Liver (tissue), 9 donors: ENCODE data around the gene KCNMA1. TPM values are rescaled to one million over a fixed set of nuclear protein-coding genes. Genes with fewer than 3 reads are reported as not detected.

Source experiments
- DNase-seq: peaks from one replicate; pipeline ENCODE4 v3.0.0-alpha.2; 2017; ENCODE audit warnings: low spot score
- H3K27ac ChIP-seq, 2 donors: one replicate each; pipeline ENCODE4 v1.7.0; 2013; ENCODE audit warnings: inconsistent platforms in 2 of 2, low read length in 2 of 2, control low read depth in 1 of 2, low read depth in 1 of 2, mild to moderate bottlenecking in 1 of 2
- H3K27me3 ChIP-seq, 4 donors: one replicate each; pipeline versions ENCODE4 v1.6.1 to v1.7.0; 2013; ENCODE audit warnings: low read length in 3 of 4, inconsistent platforms in 1 of 4, mild to moderate bottlenecking in 1 of 4, moderate library complexity in 1 of 4; ENCODE audit not compliant: control insufficient read depth in 4 of 4, insufficient read depth in 4 of 4
- H3K36me3 ChIP-seq, 4 donors: one replicate each; pipeline versions ENCODE4 v1.6.1 to v1.7.0; 2013; ENCODE audit warnings: low read length in 3 of 4, mild to moderate bottlenecking in 3 of 4, low read depth in 1 of 4, moderate library complexity in 1 of 4; ENCODE audit not compliant: control insufficient read depth in 4 of 4, insufficient read depth in 3 of 4
- H3K4me1 ChIP-seq, 4 donors: one replicate each; pipeline versions ENCODE4 v1.6.1 to v1.7.0; 2013; ENCODE audit warnings: low read length in 3 of 4, mild to moderate bottlenecking in 3 of 4, moderate library complexity in 1 of 4; ENCODE audit not compliant: control insufficient read depth in 4 of 4, insufficient read depth in 4 of 4
- H3K4me3 ChIP-seq, 3 donors: one replicate each; pipeline versions ENCODE4 v1.6.1 to v1.7.0; 2013; ENCODE audit warnings: low read length in 3 of 3, control low read depth in 1 of 3, low read depth in 1 of 3, mild to moderate bottlenecking in 1 of 3
- H3K9ac ChIP-seq, 2 donors: one replicate each; pipeline ENCODE4 v1.7.0; 2013; ENCODE audit warnings: low read length in 2 of 2, mild to moderate bottlenecking in 2 of 2, moderate library complexity in 2 of 2, control low read depth in 1 of 2, low read depth in 1 of 2
- H3K9me3 ChIP-seq, 4 donors: one replicate each; pipeline versions ENCODE4 v1.6.1 to v1.7.0; 2013; ENCODE audit warnings: low read length in 3 of 4; ENCODE audit not compliant: control insufficient read depth in 4 of 4
- EGR1 ChIP-seq, 2 donors: IDR thresholded peaks; 2 replicates each; pipeline ENCODE4 v1.6.1; 2016 to 2018; ENCODE audit warnings: antibody characterized with exemption in 2 of 2, low read depth in 2 of 2
- FOXA1 ChIP-seq: IDR thresholded peaks from 2 replicates; pipeline ENCODE4 v1.6.1; 2016; ENCODE audit warnings: antibody characterized with exemption
- FOXA2 ChIP-seq: IDR thresholded peaks from 2 replicates; pipeline ENCODE4 v1.6.1; 2016; ENCODE audit warnings: antibody characterized with exemption
- GABPA ChIP-seq, 2 donors: IDR thresholded peaks in 1 of 2; conservative IDR thresholded peaks in 1 of 2; 2 replicates each; pipeline ENCODE4 v1.6.1; 2016; ENCODE audit warnings: antibody characterized with exemption in 2 of 2, mild to moderate bottlenecking in 1 of 2, moderate library complexity in 1 of 2
- HNF4A ChIP-seq, 2 donors: conservative IDR thresholded peaks; 2 replicates each; pipeline ENCODE4 v1.6.1; 2016; ENCODE audit warnings: antibody characterized with exemption in 2 of 2, mild to moderate bottlenecking in 2 of 2
- HNF4G ChIP-seq: IDR thresholded peaks from 2 replicates; pipeline ENCODE4 v1.6.1; 2016; ENCODE audit warnings: antibody characterized with exemption
- JUND ChIP-seq, 2 donors: IDR thresholded peaks; 2 replicates each; pipeline ENCODE4 v1.6.1; 2016; ENCODE audit warnings: antibody characterized with exemption in 2 of 2
- NR2F2 ChIP-seq: IDR thresholded peaks from 2 replicates; pipeline ENCODE4 v1.6.1; 2016; ENCODE audit warnings: antibody characterized with exemption
- RAD21 ChIP-seq, 2 donors: IDR thresholded peaks; 2 replicates each; pipeline ENCODE4 v1.6.1; 2016; ENCODE audit warnings: antibody characterized with exemption in 2 of 2, mild to moderate bottlenecking in 2 of 2
- RXRA ChIP-seq, 2 donors: IDR thresholded peaks; 2 replicates each; pipeline ENCODE4 v1.6.1; 2017 to 2018; ENCODE audit warnings: antibody characterized with exemption in 2 of 2, mild to moderate bottlenecking in 1 of 2
- SP1 ChIP-seq: IDR thresholded peaks from 2 replicates; pipeline ENCODE4 v1.6.1; 2018; ENCODE audit warnings: antibody characterized with exemption, mild to moderate bottlenecking
- TAF1 ChIP-seq: conservative IDR thresholded peaks from 2 replicates; pipeline ENCODE4 v1.6.1; 2016; ENCODE audit warnings: antibody characterized with exemption, mild to moderate bottlenecking
- YY1 ChIP-seq: IDR thresholded peaks from 2 replicates; pipeline ENCODE4 v1.6.1; 2016; ENCODE audit warnings: antibody characterized with exemption, mild to moderate bottlenecking
- ZBTB33 ChIP-seq: IDR thresholded peaks from 2 replicates; pipeline ENCODE4 v1.6.1; 2016; ENCODE audit warnings: antibody characterized with exemption
- WGBS: extraction: QIAGEN DNeasy Blood & Tissue Kit; methylation state at CpG from one replicate; pipeline ENCODE4 v1.1.7; 2013; 5-methylcytosine and 5-hydroxymethylcytosine counted together
- polyA plus RNA-seq, 2 donors: library from polyadenylated mRNA; stranded (reverse) in 1 of 2; unstranded in 1 of 2; fragments of 200-250 nt in 1 of 2; fragments of >200 nt in 1 of 2; fragmentation: Nextera tagmentation in 1 of 2; extraction: Ambion mirVana in 1 of 2; gene quantifications; one replicate each; pipeline versions ENCODE4 v1.2.1 to v1.2.3, GENCODE V29; 2013 to 2015
- total RNA-seq, 2 donors: library from RNA; depleted of rRNA; stranded (reverse); fragments of >200 nt; gene quantifications; one replicate each; pipeline ENCODE4 v1.2.3, GENCODE V29; 2014
- TF ChIP-seq, protein P1 (sequence below): IDR thresholded peaks from 2 replicates; pipeline ENCODE4 v1.6.1; 2016; ENCODE audit warnings: antibody characterized with exemption, mild to moderate bottlenecking
- TF ChIP-seq, protein P2 (sequence below): IDR thresholded peaks from 2 replicates; pipeline ENCODE4 v1.6.1; 2016; ENCODE audit warnings: antibody characterized with exemption
- TF ChIP-seq, protein P3 (sequence below): fragments of 150-350 bp; IDR thresholded peaks from 2 replicates; pipeline ENCODE4 v1.5.1; 2017; ENCODE audit warnings: improper control_type of control experiment, low read depth, low read length; ENCODE audit not compliant: missing input control
- TF ChIP-seq, protein P4 (sequence below): IDR thresholded peaks from 2 replicates; pipeline ENCODE4 v1.6.1; 2016; ENCODE audit warnings: antibody characterized with exemption
- donor health status: healthy.
- donor health status: healthy.
- donor health status: healthy.
- donor health status: healthy.
- donor health status: healthy.

The KCNMA1 gene
- total and polyA plus RNA-seq, 4 donors: 2.5 to 9.7 (median 4.7) TPM

DNA sequence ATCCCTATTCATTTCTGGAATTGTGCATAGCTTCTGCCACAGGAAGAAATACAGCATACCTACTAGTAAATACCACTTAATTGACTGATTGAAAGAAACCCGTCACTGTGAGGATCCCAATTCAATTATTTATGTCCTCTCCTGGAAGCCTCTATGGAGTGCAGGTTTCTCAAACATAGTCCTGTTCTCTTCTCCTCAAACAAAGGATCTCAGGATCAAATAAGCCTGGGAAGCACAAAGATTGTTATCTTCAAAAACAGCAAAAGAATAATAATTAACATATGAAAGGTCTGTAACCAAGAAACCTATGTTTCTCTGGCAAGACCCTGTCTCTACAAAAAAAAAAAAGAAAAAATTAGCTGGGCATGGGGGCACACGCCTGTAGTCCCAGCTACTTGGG lies 127.3 kb downstream of the KCNMA1 start:
- Histone ChIP-seq H3K4me1 (no peaks in the 10 kb centered on the region), H3K9ac (no peak overlapping the region), H3K27ac (no peak overlapping the region), H3K4me3 (no peak overlapping the region), H3K9me3 (no peaks in the 10 kb centered on the region), H3K36me3 (no peaks in the 10 kb centered on the region), H3K27me3 (no peaks in the 10 kb centered on the region)
- no peak for DNase-seq
- TF ChIP-seq YY1 (no peak), TAF1 (no peak), EGR1 (IDR thresholded peaks at IDR 0.05; ENCODE audit: low read depth in 2 of 2) (no peak), NR2F2 (no peak), JUND (IDR thresholded peaks at IDR 0.05) (no peak), GABPA (IDR thresholded peaks at IDR 0.05 in 1 of 2, conservative IDR thresholded peaks at IDR 0.05 in 1 of 2) (no peak), RAD21 (IDR thresholded peaks at IDR 0.05) (no peak), RXRA (IDR thresholded peaks at IDR 0.05) (no peak), HNF4A (conservative IDR thresholded peaks at IDR 0.05) (no peak), ZBTB33 (no peak), SP1 (no peak), FOXA2 (no peak)
- TF ChIP-seq, protein P1, sequence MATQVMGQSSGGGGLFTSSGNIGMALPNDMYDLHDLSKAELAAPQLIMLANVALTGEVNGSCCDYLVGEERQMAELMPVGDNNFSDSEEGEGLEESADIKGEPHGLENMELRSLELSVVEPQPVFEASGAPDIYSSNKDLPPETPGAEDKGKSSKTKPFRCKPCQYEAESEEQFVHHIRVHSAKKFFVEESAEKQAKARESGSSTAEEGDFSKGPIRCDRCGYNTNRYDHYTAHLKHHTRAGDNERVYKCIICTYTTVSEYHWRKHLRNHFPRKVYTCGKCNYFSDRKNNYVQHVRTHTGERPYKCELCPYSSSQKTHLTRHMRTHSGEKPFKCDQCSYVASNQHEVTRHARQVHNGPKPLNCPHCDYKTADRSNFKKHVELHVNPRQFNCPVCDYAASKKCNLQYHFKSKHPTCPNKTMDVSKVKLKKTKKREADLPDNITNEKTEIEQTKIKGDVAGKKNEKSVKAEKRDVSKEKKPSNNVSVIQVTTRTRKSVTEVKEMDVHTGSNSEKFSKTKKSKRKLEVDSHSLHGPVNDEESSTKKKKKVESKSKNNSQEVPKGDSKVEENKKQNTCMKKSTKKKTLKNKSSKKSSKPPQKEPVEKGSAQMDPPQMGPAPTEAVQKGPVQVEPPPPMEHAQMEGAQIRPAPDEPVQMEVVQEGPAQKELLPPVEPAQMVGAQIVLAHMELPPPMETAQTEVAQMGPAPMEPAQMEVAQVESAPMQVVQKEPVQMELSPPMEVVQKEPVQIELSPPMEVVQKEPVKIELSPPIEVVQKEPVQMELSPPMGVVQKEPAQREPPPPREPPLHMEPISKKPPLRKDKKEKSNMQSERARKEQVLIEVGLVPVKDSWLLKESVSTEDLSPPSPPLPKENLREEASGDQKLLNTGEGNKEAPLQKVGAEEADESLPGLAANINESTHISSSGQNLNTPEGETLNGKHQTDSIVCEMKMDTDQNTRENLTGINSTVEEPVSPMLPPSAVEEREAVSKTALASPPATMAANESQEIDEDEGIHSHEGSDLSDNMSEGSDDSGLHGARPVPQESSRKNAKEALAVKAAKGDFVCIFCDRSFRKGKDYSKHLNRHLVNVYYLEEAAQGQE: no peak
- TF ChIP-seq, protein P2, sequence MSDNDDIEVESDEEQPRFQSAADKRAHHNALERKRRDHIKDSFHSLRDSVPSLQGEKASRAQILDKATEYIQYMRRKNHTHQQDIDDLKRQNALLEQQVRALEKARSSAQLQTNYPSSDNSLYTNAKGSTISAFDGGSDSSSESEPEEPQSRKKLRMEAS: no peak
- TF ChIP-seq, protein P3, sequence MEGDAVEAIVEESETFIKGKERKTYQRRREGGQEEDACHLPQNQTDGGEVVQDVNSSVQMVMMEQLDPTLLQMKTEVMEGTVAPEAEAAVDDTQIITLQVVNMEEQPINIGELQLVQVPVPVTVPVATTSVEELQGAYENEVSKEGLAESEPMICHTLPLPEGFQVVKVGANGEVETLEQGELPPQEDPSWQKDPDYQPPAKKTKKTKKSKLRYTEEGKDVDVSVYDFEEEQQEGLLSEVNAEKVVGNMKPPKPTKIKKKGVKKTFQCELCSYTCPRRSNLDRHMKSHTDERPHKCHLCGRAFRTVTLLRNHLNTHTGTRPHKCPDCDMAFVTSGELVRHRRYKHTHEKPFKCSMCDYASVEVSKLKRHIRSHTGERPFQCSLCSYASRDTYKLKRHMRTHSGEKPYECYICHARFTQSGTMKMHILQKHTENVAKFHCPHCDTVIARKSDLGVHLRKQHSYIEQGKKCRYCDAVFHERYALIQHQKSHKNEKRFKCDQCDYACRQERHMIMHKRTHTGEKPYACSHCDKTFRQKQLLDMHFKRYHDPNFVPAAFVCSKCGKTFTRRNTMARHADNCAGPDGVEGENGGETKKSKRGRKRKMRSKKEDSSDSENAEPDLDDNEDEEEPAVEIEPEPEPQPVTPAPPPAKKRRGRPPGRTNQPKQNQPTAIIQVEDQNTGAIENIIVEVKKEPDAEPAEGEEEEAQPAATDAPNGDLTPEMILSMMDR: no peak
- TF ChIP-seq, protein P4, sequence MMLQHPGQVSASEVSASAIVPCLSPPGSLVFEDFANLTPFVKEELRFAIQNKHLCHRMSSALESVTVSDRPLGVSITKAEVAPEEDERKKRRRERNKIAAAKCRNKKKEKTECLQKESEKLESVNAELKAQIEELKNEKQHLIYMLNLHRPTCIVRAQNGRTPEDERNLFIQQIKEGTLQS: no peak
- 91% methylated on average over 2 of the region's 2 CpGs for WGBS

DNA sequence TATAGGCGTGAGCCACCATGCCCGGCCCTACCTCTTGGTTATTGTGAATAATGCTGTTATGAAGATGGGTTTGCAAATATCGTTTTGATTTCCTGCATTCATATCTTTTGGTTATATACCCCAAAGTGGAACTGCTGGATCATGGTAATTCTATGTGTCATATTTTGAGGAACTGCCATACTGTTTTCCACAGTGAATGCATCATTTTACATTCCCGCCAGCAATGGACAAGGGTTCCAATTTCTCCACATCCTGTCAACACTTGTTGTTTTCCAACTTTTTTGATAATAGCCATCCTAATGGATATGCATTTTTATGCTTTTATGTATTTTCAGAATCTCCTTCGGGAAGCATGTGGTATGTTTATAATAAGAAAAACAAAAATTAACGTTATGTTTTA lies 128.2 kb downstream of the KCNMA1 start:
- no peaks in the 10 kb centered on the region for H3K9me3 ChIP-seq
- no peak overlapping the region for H3K9ac ChIP-seq
- H3K27ac ChIP-seq: no peak overlapping the region
- 93% methylated on average over 6 of the region's 6 CpGs for WGBS
- no peaks in the 10 kb centered on the region for H3K27me3 ChIP-seq
- DNase-seq: no peak
- H3K36me3 ChIP-seq: no peaks in the 10 kb centered on the region
- no peak overlapping the region for H3K4me3 ChIP-seq
- H3K4me1 ChIP-seq: peaks cover 0 to 4% (median 0%) of the 10 kb centered on the region in 4 donors
- TF ChIP-seq TAF1: no peak
- no peak for TF ChIP-seq YY1
- TF ChIP-seq HNF4G: no peak
- no peak for TF ChIP-seq HNF4A (conservative IDR thresholded peaks at IDR 0.05)
- no peak for TF ChIP-seq JUND (IDR thresholded peaks at IDR 0.05)
- TF ChIP-seq, protein P2: no peak
- TF ChIP-seq EGR1 (IDR thresholded peaks at IDR 0.05; ENCODE audit: low read depth in 2 of 2): no peak
- TF ChIP-seq NR2F2: no peak
- no peak for TF ChIP-seq SP1
- TF ChIP-seq RAD21 (IDR thresholded peaks at IDR 0.05): no peak
- no peak for TF ChIP-seq FOXA1
- no peak for TF ChIP-seq ZBTB33
- TF ChIP-seq FOXA2: no peak
- TF ChIP-seq, protein P4: no peak
- no peak for TF ChIP-seq GABPA (IDR thresholded peaks at IDR 0.05 in 1 of 2, conservative IDR thresholded peaks at IDR 0.05 in 1 of 2)
- TF ChIP-seq, protein P3: no peak
